Right lobe of liver (tissue), 4 donors: ENCODE measurements around the gene RALBP1.

Experiments used
- CTCF ChIP-seq, 4 donors: fragments of 200-600 bp in 3 of 4; fragments of 450-650 bp in 1 of 4; IDR thresholded peaks; one replicate each; pipeline versions ENCODE4 v1.5.1 to v1.8.0; 2016 to 2022; ENCODE audit warnings: antibody characterized with exemption in 4 of 4, mild to moderate bottlenecking in 2 of 4
- POLR2A ChIP-seq: fragments of 450-650 bp; IDR thresholded peaks from one replicate; pipeline ENCODE4 v1.6.1; 2017; ENCODE audit warnings: antibody characterized with exemption, mild to moderate bottlenecking
- donor health status: DM: no; HTN: no; CAD: no.
- donor health status: DM: no; HTN: no; CAD: no.
- donor health status: DM: no; HTN: yes; CAD: no.

GRCh38 chr18:9433671-9434121 is 41.6 kb upstream of the RALBP1 start:
- TF ChIP-seq POLR2A = no peak
- TF ChIP-seq CTCF (IDR thresholded peaks at IDR 0.05) = no peak
